ENCODE results near the gene IFI27.
"Not testable (repeated sequence)": the region's sequence is repeated elsewhere in the genome, so short reads cannot be mapped to it uniquely, and the experiment has no call there.

Gene IFI27

GRCh38 chr14:94145902-94146527, 35.5 kb downstream of the IFI27 start:
- no peak for FAIRE-seq
- DNase-seq (ENCODE audit: insufficient read length, low spot score): no peak

DNA sequence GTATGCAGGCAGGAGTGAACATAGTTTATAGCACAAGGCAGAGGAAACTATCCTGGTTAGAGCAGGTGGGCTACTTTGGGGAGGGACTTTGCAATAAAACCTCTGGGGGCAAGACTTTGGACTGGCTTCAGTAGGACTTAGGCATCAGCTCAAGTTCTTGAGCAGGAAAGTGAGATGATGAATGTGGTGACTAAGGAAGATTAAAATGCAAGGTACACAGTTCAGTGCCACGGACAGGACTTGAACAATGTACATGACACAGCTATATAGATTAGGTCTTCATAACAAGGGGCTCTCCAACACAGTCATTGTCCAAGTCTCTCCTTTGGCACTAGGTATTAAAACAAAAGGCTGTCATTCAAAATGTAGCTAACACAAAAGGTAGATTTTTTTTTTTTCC, 42.1 kb downstream of the IFI27 start:
- FAIRE-seq (no peak), DNase-seq (ENCODE audit: insufficient read length, low spot score) (no peak)

DNA sequence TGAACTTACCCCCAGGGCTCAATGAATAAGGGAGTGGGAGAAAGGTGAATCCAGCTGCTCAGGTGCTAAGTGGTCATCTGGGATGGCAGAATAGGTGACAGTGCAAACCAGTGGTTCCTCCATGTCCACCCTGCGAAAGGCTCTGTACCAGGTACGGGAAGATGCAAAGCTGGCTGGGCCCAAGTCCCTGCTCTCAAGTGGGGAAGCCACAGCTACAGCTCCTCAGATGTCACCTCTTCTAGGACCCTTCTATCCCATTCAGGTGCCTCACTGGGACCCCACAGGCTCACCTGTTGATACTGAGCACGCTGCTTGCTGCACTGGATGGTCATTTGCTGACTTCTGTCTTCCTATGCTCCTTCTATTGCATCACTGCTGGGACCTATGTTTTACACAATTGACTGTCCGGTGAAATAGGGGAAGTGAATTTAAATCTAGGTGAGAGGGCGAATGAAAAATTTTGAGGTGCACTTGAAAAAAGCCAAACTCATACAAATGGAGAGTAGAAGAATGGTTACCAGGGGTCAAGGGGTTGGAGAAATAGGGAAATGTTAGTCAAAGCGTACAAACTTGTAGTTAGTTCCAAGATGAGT, 43.3 kb downstream of the IFI27 start:
- DNase-seq (ENCODE audit: insufficient read length, low spot score): no peak
- FAIRE-seq: no peak

DNA sequence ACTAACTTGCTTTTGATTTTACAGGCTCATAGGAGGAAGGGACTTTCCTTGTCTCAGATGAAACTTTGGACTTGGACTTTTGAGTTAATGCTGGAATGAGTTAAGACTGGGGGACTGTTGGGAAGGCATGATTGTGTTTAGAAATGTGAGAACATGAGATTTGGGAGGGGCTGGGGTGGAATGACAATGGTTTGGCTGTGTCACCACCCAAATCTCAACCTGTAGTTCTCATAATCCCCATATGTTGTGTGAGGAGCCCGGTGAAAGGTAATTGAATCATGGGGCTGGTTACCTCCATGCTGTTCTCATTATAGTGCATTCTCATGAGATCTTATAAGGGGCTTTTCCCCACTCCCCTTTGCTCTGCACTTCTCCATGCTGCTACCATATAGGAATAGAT, 45.6 kb downstream of the IFI27 start:
- not testable (repeated sequence) for FAIRE-seq; DNase-seq (ENCODE audit: insufficient read length, low spot score)

GRCh38 chr14:94157197-94157596, 46.7 kb downstream of the IFI27 start:
- DNase-seq (ENCODE audit: insufficient read length, low spot score) (no peak), FAIRE-seq (no peak)

GRCh38 chr14:94158239-94158883, 47.8 kb downstream of the IFI27 start:
- no peak for DNase-seq (ENCODE audit: insufficient read length, low spot score)
- no peak for FAIRE-seq

DNA sequence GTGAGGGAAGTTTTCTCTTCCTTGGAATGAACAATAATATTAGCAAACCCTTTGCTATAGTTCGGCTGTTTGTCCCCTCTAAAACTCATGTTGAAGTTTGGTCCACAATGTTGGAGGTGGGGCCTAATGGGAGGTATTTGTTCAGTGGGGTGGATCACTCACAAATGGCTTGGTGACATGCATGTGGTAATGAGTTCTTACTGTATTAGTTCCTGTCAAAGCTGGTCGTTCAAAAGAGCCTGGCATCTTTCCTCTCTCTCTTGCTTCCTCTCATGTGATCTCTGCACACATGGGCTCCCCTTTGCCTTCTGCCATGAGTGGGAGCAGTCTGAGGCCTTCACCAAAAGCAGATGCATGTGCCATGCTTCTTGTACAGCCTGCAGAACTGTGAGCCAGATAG, 50.5 kb downstream of the IFI27 start:
- no peak for DNase-seq (ENCODE audit: insufficient read length, low spot score)
- FAIRE-seq: no peak

DNA sequence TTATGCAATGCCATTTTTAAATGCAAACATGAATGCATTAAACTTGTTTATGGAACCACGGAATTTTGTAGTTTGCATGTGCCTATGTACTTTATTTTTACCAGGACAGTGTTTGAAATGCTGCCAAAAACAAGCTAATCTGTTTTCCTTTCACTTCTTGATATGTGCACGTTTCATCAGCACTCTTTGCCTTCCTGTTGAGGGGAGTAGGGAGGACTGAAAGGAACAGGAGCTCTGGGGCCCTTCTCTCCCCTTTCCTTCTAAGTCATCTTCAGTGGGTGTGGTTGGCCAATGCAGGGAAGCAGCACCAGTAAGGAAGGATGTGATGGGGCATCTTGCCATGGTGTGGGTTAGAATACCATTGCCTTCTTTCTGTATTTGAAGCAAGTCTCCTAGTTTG, 51.4 kb downstream of the IFI27 start:
- FAIRE-seq (no peak), DNase-seq (ENCODE audit: insufficient read length, low spot score) (no peak)

- FAIRE-seq: no peak
- no peak for DNase-seq (ENCODE audit: insufficient read length, low spot score)
These were observed 51.9 kb downstream of the IFI27 start for GRCh38 chr14:94162466-94162865.

DNA sequence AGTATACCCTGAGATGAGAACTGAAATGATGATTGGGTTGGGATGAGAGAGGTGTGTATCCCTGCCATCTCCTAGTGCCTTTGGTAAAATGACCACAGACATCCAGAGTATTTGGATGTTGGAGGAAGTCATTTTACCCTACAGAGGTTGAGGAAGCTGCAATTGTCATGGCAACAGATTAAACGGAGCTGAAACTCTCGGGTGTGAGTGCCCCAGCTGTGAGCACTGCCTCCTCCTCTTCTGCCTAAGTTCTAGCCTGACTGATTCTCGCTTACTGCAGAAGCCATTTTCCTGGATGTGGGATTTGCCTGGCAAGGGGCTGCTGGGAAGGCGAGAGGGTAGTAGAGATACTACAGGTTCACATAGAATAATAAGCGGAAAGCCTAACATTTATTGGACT, 53.3 kb downstream of the IFI27 start:
- FAIRE-seq (no peak), DNase-seq (ENCODE audit: insufficient read length, low spot score) (no peak)

GRCh38 chr14:94164685-94165431, 54.3 kb downstream of the IFI27 start:
- DNase-seq (ENCODE audit: insufficient read length, low spot score) (no peak), FAIRE-seq (no peak)

DNA sequence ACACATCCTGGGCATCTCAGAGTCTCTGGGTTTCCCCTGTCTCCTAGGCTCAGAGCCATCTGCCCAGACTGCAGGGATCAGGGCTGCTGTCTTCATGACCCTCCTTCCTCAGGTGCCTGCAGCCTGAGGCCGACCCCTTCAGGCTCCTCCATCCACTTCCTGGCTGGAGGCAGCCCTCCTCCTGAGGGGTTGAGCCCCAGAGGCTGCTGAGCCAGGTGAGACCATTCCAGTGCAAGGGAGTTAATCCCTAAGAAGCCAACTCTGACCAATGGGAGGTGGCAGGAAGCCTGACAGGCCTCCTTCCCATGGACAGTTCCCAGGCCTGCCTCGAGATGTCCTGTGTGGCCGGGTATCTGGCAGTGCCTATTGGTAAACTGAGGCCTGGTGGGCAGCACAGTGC, 55.2 kb downstream of the IFI27 start:
- DNase-seq (ENCODE audit: insufficient read length, low spot score) (no peak), FAIRE-seq (no peak)
